ENCODE measurements around the gene TMEM37. TPM values are rescaled to one million over a fixed set of nuclear protein-coding genes. Genes with fewer than 3 reads are reported as not detected.
A peak's percentile ranks its signal among the peaks of the same experiment; 100 is the strongest.

TMEM37 gene
- total and polyA plus RNA-seq, 9 of the 15 experiments (the other 6 are each of a cell fraction or from before 2014, with no cell fraction given), result 0.03 to 0.64 (median 0.31) TPM; not detected in 1

DNA sequence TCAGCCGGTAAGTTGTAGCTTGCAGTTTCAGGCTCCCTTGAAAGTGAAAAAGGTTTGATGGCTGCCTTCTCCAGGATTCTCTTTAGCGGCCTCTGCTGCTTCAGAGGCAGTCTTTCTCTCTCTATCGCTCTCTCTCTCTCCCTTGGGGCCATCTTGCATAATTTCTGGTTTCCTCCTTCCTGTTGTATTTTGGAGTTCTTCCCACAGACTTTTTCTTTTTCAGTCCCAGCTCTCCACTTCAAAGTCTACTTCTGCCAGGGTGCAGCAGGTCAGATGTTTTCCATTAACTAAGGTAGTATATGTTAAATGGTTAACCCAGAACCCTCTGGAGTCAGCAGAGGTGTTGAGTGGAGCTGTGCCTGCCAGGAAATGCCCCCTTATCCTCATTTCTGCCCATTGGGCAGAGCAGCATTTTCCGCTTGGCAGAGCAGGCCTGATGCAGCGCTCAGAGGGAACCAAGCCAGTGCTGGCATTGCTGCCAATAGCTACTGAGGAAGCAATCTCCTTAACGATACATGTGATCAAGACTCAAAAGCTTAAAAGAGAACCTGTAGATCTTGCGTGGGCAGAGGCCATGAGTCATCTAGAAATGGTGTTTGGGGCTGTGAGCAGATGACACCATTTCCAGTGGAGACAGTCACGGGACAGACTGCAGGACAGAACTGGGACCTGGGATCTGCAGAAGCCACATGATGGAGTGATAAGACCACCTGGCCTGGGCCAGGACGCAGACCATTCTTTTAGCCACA is 44.1 kb upstream of the TMEM37 start (continued):
- TF ChIP-seq ZFP30 (CRISPR knock-in tag; IDR thresholded peaks at IDR 0.05; ENCODE audit: borderline replicate concordance) (no peak), ZNF324 (CRISPR knock-in tag; IDR thresholded peaks at IDR 0.05) (no peak), SRSF7 (optimal IDR thresholded peaks at IDR 0.05; ENCODE audit: low read depth, low read length) (no peak), ZEB2 (IDR thresholded peaks at IDR 0.05) (0 out of 2 replicates have a peak, but pooled peaks have one; percentile 46), ZNF589 (CRISPR knock-in tag; IDR thresholded peaks at IDR 0.05; ENCODE audit: low read depth) (peak; percentile 11; the same call in 1 of the 2 replicates), MTA3 (IDR thresholded peaks at IDR 0.05; ENCODE audit: borderline replicate concordance) (0 out of 2 replicates have a peak, but pooled peaks have one; percentile 23), RCOR1 (IDR thresholded peaks at IDR 0.05; ENCODE audit: borderline replicate concordance in 1 of 2, low read depth in 2 of 2, low read length in 2 of 2) (peak in 1 of 2 experiments; percentile 35; a peak in 1 of 4 replicates), MAFG (tag; conservative IDR thresholded peaks at IDR 0.05) (0 out of 2 replicates have a peak, but pooled peaks have one; percentile 10), NFRKB (IDR thresholded peaks at IDR 0.05; ENCODE audit: low read depth) (0 out of 2 replicates have a peak, but pooled peaks have one; percentile 21), ZNF217 (CRISPR knock-in tag; IDR thresholded peaks at IDR 0.05) (no peak), NFE2 (IDR thresholded peaks at IDR 0.05; ENCODE audit: low read depth) (peak; percentile 30; the same call in 1 of the 2 replicates), GABPA (tag; conservative IDR thresholded peaks at IDR 0.05; ENCODE audit: low read depth) (peak; percentile 44; the same call in 1 of the 2 replicates), PTTG1 (tag; IDR thresholded peaks at IDR 0.05; ENCODE audit: low read depth) (no peak; the same call in 1 of the 2 replicates), ZNF699 (CRISPR knock-in tag; IDR thresholded peaks at IDR 0.05; ENCODE audit: insufficient replicate concordance) (no peak), YY1 (IDR thresholded peaks at IDR 0.05; ENCODE audit: borderline replicate concordance in 1 of 3, control insufficient read depth in 1 of 3, extremely low read depth in 1 of 3, insufficient read depth in 3 of 3, insufficient read length in 1 of 3, insufficient replicate concordance in 2 of 3, low read depth in 1 of 3, low read length in 2 of 3) (peak in 1 of 3 experiments; percentile 71), CEBPG (CRISPR knock-in tag; IDR thresholded peaks at IDR 0.05) (no peak), CEBPG (tag; conservative IDR thresholded peaks at IDR 0.05 in 1 of 2, IDR thresholded peaks at IDR 0.05 in 1 of 2) (peak; percentile 77 to 84), ATF1 (CRISPR knock-in tag; IDR thresholded peaks at IDR 0.05) (no peak), ATF1 (tag; IDR thresholded peaks at IDR 0.05) (peak; percentile 24; the same call in 1 of the 2 replicates), SMARCA4 (IDR thresholded peaks at IDR 0.05) (peak; percentile 39; the same call in 1 of the 2 replicates), ZNF79 (CRISPR knock-in tag; IDR thresholded peaks at IDR 0.05; ENCODE audit: low read depth) (no peak), RAD21 (CRISPR knock-in tag; conservative IDR thresholded peaks at IDR 0.05 in 1 of 2, IDR thresholded peaks at IDR 0.05 in 1 of 2) (peak in 1 of 2 experiments; percentile 22; a peak in 1 of 4 replicates)

Data from K562 (cell line).